ENCODE results near the gene AMDHD1. TPM values are rescaled to one million over a fixed set of nuclear protein-coding genes. Genes with fewer than 3 reads are reported as not detected.

The AMDHD1 gene
- total and polyA plus RNA-seq, 2 of the 8 experiments (the other 6 are each of a cell fraction or from before 2014, with no cell fraction given) = 0.14 TPM; not detected in 1

DNA sequence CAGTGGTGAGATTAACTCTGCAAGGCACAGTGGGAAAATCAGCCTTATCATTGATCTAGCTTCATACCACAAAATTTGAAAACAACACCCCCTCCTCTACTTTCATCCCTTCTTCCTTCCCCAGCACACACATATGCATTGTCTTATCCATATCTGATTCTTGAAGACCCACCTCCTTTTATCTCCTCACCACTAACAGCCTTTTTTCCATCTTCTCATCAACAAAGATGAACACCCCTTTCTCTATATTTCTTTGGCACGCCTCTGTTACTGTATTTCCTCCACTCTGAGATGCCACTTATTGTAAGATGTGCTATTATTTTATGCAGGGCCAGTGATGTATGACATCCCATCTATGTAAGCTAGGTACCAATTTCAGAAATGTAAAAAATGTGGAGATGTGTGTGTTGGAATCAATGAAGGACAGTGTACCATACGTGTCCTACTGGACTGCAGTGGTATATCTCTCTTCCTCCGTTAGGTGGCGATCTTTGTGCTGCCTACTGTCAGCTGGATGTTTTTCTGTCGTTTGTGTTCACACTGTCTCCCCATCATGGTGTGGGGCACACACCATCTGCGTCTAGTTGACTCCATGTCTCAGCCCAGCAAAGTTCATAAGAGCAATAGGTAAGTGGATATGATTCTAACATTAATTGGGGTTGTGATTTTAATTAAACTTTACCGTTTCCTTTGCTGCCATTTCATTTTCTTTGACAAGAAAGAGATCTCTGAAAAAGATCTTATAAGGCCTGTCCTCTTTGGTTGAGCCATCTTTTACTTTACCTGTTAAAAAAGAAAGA, 24.7 kb upstream of the AMDHD1 start:
- Histone ChIP-seq H3K36me3 (ENCODE audit: control insufficient read depth in 2 of 4, insufficient read depth in 4 of 4, low read length in 3 of 4) (no peaks in the 10 kb centered on the region), H3K14ac (ENCODE audit: insufficient read length) (no peak overlapping the region), H2AFZ (ENCODE audit: low read length) (no peak overlapping the region), H3K18ac (ENCODE audit: extremely low read depth, low read length) (no peak overlapping the region), H3K27ac (ENCODE audit: low read depth, low read length) (no peak overlapping the region), H2BK12ac (ENCODE audit: low read depth, low read length) (no peak overlapping the region), H3K4me3 (ENCODE audit: extremely low read depth in 1 of 4, insufficient read depth in 2 of 4, low read depth in 3 of 4, low read length in 4 of 4) (no peak overlapping the region), H3K56ac (replicated peaks; ENCODE audit: insufficient read length, low read depth, low read length) (no peak overlapping the region), H3K79me2 (ENCODE audit: control insufficient read depth in 1 of 2, insufficient read depth in 2 of 2, low read length in 2 of 2) (no peaks in the 10 kb centered on the region), H3K79me1 (ENCODE audit: low read depth, low read length) (no peaks in the 10 kb centered on the region), H3K23me2 (ENCODE audit: low read depth, low read length) (no peaks in the 10 kb centered on the region), H4K91ac (replicated peaks; ENCODE audit: insufficient read length, low read length) (no peak overlapping the region), H3K4me1 (replicated peaks in 1 of 4; ENCODE audit: control insufficient read depth in 3 of 4, insufficient read depth in 4 of 4, low read length in 3 of 4) (no peaks in the 10 kb centered on the region), H2BK120ac (replicated peaks; ENCODE audit: low read depth, low read length) (no peak overlapping the region), H3K27me3 (replicated peaks in 1 of 4; ENCODE audit: control insufficient read depth in 3 of 4, extremely low read depth in 1 of 4, insufficient read depth in 3 of 4, low read length in 3 of 4) (no peaks in the 10 kb centered on the region), H4K20me1 (replicated peaks in 1 of 2; ENCODE audit: control insufficient read depth in 1 of 2, insufficient read depth in 2 of 2, low read length in 2 of 2) (no peaks in the 10 kb centered on the region), H3K9ac (replicated peaks in 1 of 4; ENCODE audit: extremely low read depth in 1 of 4, low read depth in 3 of 4, low read length in 3 of 4) (no peak overlapping the region), H2BK5ac (ENCODE audit: low read depth, low read length) (no peak overlapping the region), H3K23ac (ENCODE audit: insufficient read length) (no peak overlapping the region), H4K8ac (ENCODE audit: extremely low read depth, insufficient read depth, low read length) (no peak overlapping the region), H3K9me3 (ENCODE audit: insufficient read depth in 2 of 2, low read depth in 1 of 2, low read length in 1 of 2) (no peaks in the 10 kb centered on the region; a peak in 1 of 4 replicates), H3K4ac (replicated peaks; ENCODE audit: insufficient read length, low read depth, low read length) (no peak overlapping the region), H2BK15ac (ENCODE audit: low read length) (no peak overlapping the region), H3K4me2 (ENCODE audit: insufficient read depth in 1 of 2, low read depth in 2 of 2, low read length in 2 of 2) (no peak overlapping the region), H2AK5ac (ENCODE audit: low read depth, low read length) (no peak overlapping the region), H4K5ac (ENCODE audit: insufficient read length, low read depth, low read length) (no peak overlapping the region), H2BK20ac (ENCODE audit: low read length) (no peak overlapping the region)
- TF ChIP-seq CREB1 (IDR thresholded peaks at IDR 0.05) (0 out of 2 replicates have a peak, but pooled peaks have one; percentile 22), RAD21 (IDR thresholded peaks at IDR 0.05 in 1 of 2, conservative IDR thresholded peaks at IDR 0.05 in 1 of 2; ENCODE audit: low read depth in 2 of 2, low read length in 2 of 2) (peak; percentile 92 to 94), NRF1 (IDR thresholded peaks at IDR 0.05; ENCODE audit: low read depth, low read length) (no peak)
- TF ChIP-seq, protein P1, sequence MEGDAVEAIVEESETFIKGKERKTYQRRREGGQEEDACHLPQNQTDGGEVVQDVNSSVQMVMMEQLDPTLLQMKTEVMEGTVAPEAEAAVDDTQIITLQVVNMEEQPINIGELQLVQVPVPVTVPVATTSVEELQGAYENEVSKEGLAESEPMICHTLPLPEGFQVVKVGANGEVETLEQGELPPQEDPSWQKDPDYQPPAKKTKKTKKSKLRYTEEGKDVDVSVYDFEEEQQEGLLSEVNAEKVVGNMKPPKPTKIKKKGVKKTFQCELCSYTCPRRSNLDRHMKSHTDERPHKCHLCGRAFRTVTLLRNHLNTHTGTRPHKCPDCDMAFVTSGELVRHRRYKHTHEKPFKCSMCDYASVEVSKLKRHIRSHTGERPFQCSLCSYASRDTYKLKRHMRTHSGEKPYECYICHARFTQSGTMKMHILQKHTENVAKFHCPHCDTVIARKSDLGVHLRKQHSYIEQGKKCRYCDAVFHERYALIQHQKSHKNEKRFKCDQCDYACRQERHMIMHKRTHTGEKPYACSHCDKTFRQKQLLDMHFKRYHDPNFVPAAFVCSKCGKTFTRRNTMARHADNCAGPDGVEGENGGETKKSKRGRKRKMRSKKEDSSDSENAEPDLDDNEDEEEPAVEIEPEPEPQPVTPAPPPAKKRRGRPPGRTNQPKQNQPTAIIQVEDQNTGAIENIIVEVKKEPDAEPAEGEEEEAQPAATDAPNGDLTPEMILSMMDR (IDR thresholded peaks at IDR 0.05; ENCODE audit: control extremely low read depth in 1 of 3, insufficient read depth in 1 of 3, low read depth in 1 of 3, low read length in 3 of 3) = peak; percentile 59 to 98 (median 87)
- FAIRE-seq = peak; percentile 99
- peak in 1 of 2 experiments; percentile 52 for DNase-seq (ENCODE audit: low read depth in 1 of 2, low spot score in 2 of 2)
- POLR2A ChIA-PET (ENCODE audit: partially characterized antibody) = interaction anchor here (1.2 to 1.5 kb wide), 2 partner anchors 80 to 117 kb away, joined by 3 to 8 read pairs; partner anchors contain the start of gene LTA4H
- CTCF ChIA-PET (ENCODE audit: partially characterized antibody) = interaction anchor here (0.6 to 9.1 kb wide), 33 partner anchors 12 to 384 kb away, joined by 3 to 145 read pairs (median 4); partner anchors contain the start of genes AMDHD1, CCDC38 and HAL
- WGBS, 2 experiments (ENCODE audit: extremely low coverage in 1 of 2, insufficient coverage in 1 of 2, insufficient read length in 1 of 2, insufficient replicate concordance in 2 of 2, low coverage in 1 of 2, low lambda C conversion rate in 2 of 2, missing lambda C conversion rate in 1 of 2) = 34% methylated on average over 7 of the region's 7 CpGs; no CpG with 5 or more reads in 1 of the 2 experiments
